HL-60 (cell line): Measurements from ENCODE around the gene PSMD2.

ENCODE experiments used
- DNase-seq, 2 experiments: peaks; one replicate each; pipeline ENCODE4 v3.0.0-alpha.2; 2010 to 2020; ENCODE audit warnings: low read depth in 1 of 2, low spot score in 1 of 2
- H3K27ac ChIP-seq: fragments of 250-450 bp; sonication (Bioruptor Pico); replicated peaks from 2 replicates; pipeline ENCODE4 v1.5.1; 2020; ENCODE audit warnings: mild to moderate bottlenecking, moderate library complexity
- H3K27me3 ChIP-seq: fragments of 250-450 bp; sonication (Bioruptor Pico); 2 replicates; pipeline ENCODE4 v1.5.1; 2021; ENCODE audit warnings: mild to moderate bottlenecking, moderate library complexity; ENCODE audit not compliant: insufficient read depth, poor library complexity, severe bottlenecking
- H3K4me3 ChIP-seq: replicated peaks from 2 replicates; pipeline ENCODE4 v1.5.1; 2011; ENCODE audit warnings: mild to moderate bottlenecking, control low read depth, low read length; ENCODE audit not compliant: insufficient read depth
- GABPA ChIP-seq: IDR thresholded peaks from 2 replicates; pipeline ENCODE4 v1.6.1; 2012; ENCODE audit warnings: low read depth
- POLR2AphosphoS5 ChIP-seq: IDR thresholded peaks from 2 replicates; pipeline ENCODE4 v1.6.1; 2012; ENCODE audit warnings: low read depth
- SPI1 ChIP-seq: IDR thresholded peaks from 2 replicates; pipeline ENCODE4 v1.6.1; 2012; ENCODE audit warnings: low read depth, mild to moderate bottlenecking, borderline replicate concordance
- TF ChIP-seq, protein P1 (sequence below): IDR thresholded peaks from 2 replicates; pipeline ENCODE4 v1.6.1; 2012; ENCODE audit warnings: low read depth; ENCODE audit not compliant: insufficient replicate concordance
- TF ChIP-seq, protein P2 (sequence below): IDR thresholded peaks from one replicate; pipeline ENCODE4 v1.5.1; 2011; ENCODE audit warnings: low read length, control low read depth, inconsistent platforms; ENCODE audit not compliant: insufficient read depth

The PSMD2 gene

DNA sequence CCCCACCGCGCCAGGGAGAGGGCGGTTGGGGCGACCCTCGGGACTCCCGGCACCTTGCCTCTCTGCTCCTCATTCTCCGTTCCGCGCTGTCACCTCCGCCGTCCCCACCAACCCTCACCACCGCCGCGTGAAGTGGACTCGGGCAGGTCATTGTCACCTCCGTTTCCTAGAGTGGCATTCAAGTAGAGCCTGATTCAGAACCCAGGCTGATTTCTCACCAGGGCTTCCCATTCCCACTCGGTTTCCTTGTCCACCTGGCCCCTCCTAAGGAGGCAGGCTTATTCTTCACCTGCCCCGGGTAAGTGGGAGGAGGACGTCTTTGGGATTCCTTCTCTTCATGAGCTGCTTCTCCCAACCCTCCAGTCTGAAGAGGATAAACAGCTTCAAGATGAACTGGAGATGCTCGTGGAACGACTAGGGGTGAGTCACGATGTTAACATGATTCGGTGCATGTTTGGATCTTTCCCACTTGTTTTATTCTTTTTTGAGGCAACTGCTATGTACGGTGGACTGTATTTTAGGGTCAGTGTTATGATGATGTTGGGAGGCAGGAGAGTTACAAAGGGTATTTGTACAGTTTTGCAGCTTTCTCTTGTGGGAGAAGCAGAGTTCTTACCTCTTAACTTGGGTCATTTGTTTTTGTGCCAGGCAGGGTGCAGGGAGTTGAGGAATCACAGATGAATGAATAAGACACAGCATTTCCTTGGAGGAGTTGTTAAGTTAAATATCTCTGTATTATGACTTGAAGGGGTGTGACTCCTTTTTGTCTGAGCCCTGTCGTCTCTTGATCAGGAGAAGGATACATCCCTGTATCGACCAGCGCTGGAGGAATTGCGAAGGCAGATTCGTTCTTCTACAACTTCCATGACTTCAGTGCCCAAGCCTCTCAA, 692 bp downstream of the PSMD2 start:
- Histone ChIP-seq H3K27me3 (no peaks in the 10 kb centered on the region), H3K27ac (peak overlapping the region; percentile 74), H3K4me3 (peak overlapping the region; percentile 95)
- DNase-seq = no peak
- TF ChIP-seq, protein P1, sequence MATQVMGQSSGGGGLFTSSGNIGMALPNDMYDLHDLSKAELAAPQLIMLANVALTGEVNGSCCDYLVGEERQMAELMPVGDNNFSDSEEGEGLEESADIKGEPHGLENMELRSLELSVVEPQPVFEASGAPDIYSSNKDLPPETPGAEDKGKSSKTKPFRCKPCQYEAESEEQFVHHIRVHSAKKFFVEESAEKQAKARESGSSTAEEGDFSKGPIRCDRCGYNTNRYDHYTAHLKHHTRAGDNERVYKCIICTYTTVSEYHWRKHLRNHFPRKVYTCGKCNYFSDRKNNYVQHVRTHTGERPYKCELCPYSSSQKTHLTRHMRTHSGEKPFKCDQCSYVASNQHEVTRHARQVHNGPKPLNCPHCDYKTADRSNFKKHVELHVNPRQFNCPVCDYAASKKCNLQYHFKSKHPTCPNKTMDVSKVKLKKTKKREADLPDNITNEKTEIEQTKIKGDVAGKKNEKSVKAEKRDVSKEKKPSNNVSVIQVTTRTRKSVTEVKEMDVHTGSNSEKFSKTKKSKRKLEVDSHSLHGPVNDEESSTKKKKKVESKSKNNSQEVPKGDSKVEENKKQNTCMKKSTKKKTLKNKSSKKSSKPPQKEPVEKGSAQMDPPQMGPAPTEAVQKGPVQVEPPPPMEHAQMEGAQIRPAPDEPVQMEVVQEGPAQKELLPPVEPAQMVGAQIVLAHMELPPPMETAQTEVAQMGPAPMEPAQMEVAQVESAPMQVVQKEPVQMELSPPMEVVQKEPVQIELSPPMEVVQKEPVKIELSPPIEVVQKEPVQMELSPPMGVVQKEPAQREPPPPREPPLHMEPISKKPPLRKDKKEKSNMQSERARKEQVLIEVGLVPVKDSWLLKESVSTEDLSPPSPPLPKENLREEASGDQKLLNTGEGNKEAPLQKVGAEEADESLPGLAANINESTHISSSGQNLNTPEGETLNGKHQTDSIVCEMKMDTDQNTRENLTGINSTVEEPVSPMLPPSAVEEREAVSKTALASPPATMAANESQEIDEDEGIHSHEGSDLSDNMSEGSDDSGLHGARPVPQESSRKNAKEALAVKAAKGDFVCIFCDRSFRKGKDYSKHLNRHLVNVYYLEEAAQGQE = no peak
- TF ChIP-seq, protein P2, sequence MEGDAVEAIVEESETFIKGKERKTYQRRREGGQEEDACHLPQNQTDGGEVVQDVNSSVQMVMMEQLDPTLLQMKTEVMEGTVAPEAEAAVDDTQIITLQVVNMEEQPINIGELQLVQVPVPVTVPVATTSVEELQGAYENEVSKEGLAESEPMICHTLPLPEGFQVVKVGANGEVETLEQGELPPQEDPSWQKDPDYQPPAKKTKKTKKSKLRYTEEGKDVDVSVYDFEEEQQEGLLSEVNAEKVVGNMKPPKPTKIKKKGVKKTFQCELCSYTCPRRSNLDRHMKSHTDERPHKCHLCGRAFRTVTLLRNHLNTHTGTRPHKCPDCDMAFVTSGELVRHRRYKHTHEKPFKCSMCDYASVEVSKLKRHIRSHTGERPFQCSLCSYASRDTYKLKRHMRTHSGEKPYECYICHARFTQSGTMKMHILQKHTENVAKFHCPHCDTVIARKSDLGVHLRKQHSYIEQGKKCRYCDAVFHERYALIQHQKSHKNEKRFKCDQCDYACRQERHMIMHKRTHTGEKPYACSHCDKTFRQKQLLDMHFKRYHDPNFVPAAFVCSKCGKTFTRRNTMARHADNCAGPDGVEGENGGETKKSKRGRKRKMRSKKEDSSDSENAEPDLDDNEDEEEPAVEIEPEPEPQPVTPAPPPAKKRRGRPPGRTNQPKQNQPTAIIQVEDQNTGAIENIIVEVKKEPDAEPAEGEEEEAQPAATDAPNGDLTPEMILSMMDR = no peak
- TF ChIP-seq SPI1 (no peak), POLR2AphosphoS5 (no peak), GABPA (no peak)

DNA sequence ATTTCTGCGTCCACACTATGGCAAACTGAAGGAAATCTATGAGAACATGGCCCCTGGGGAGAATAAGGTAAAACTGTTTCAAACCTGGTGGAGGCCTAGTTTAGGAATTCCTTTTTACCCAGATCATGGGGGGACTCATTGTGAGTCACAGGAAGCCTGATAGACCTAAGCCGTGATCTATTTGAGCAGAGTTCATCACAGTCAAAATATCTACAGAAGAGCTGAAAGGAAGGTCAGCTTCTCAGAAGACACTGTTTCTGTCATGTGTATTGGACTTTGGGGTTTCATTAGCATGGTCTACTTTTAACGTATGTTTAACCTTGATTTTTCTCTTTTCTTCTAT, 1.3 kb downstream of the PSMD2 start:
- TF ChIP-seq POLR2AphosphoS5 = no peak
- no peak for TF ChIP-seq SPI1
- TF ChIP-seq, protein P2 = no peak
- TF ChIP-seq, protein P1 = no peak
- no peak for TF ChIP-seq GABPA

DNA sequence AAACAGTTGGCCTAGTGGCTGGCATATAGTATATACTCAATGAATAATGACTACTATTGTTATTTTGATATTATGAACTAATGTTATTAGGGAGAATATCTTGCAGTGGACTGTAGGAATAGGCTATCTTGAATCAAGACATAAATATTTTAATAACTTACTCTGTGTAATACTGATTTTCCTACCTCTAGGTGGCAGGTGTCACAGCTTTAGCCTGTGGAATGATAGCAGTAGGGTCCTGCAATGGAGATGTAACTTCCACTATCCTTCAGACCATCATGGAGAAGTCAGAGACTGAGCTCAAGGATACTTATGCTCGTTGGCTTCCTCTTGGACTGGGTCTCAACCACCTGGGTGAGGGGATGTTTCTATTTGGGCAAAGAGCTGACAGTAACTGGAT, 6.5 kb downstream of the PSMD2 start:
- Histone ChIP-seq H3K27ac (no peak overlapping the region), H3K4me3 (no peak overlapping the region), H3K27me3 (no peaks in the 10 kb centered on the region)
- DNase-seq = no peak
- TF ChIP-seq, protein P2 = peak; percentile 6
- no peak for TF ChIP-seq POLR2AphosphoS5

More for the DNA sequence above, 1.3 kb downstream of the PSMD2 start:
- Histone ChIP-seq H3K4me3 (peak overlapping the region; percentile 95), H3K27ac (no peak overlapping the region), H3K27me3 (no peaks in the 10 kb centered on the region)
- DNase-seq = no peak
